ENCODE data around the gene AGAP1. TPM values are rescaled to one million over a fixed set of nuclear protein-coding genes. Genes with fewer than 3 reads are reported as not detected.
A peak's percentile ranks its signal among the peaks of the same experiment; 100 is the strongest.

Gene AGAP1
- total RNA-seq, 1 experiment from 2014 or later = 25.8 TPM

DNA sequence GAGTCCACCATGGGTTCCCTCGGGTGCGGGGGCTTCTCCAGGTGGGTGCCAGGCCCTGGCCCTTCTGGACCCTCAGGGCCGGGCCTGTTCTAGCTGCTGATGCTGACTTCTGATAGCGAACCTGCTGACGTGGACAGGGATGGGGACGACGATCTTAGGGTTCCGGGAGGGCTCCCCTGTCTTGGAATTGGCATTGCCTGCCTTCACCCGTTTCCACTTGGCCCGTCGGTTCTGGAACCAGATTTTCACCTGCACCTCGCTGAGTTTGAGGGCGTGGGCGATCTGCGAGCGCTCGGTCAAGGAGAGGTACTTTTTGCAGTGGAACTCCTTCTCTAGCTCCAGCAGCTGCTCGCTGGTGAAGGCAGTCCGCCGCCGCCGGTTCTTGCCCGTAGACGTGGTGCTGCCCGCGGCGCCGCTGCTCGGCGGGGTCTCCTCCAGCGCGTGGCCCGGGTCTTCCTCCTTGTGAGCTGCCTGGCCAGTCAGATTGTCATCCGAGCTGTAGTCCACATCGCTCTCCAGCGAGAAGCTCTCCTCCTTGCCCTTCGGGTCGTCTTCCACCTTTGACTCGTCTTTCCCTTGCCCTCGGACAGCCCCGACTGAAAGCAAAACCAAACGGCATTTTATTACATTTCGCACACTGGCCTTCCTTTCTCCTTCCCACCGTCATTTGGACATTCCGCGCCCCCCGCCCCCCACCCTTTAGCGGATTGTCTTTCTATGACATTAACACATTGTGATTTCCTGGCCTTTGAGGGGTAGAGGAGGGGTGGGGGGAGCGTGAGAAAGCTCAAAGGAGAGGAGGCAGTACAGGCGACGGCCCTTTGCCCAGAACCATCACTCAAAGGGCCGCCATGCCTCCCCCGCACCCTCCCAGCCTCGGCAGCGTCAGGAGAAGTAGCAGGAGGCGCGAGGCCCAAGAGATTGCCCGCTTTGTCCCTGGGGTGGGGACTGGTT is 672.3 kb downstream of the AGAP1 start:
- no peak overlapping the region for H4K8ac ChIP-seq (replicated peaks; ENCODE audit: insufficient read length, low read depth, low read length)
- H3K4ac ChIP-seq (ENCODE audit: low read depth, low read length) = no peak overlapping the region
- H3K14ac ChIP-seq (ENCODE audit: insufficient read depth, low read length) = no peak overlapping the region
- H3K27ac ChIP-seq (ENCODE audit: insufficient read length, low read depth, low read length) = no peak overlapping the region
- Mint-ChIP-seq H3K36me3 (ENCODE audit: insufficient read depth in 1 of 3, low read depth in 3 of 3) (peaks cover 0 to 2% (median 0%) of the 10 kb centered on the region in 3 experiments; a peak in 2 of 7 replicates), H3K4me1 (peaks cover 46 to 52% of the 10 kb centered on the region in 2 experiments), H3K9me3 (peaks cover 0 to 8% of the 10 kb centered on the region in 2 experiments; a peak in 2 of 5 replicates), H3K27ac (no peak overlapping the region), H3K4me3 (peak overlapping the region; percentile 5 to 81), H3K27me3 (ENCODE audit: low read depth) (peaks cover 93% of the 10 kb centered on the region)
- no peak overlapping the region for H2BK5ac ChIP-seq (ENCODE audit: insufficient read length, low read length)
- no peak overlapping the region for H2BK15ac ChIP-seq (ENCODE audit: low read depth, low read length)
- no peak overlapping the region for H3K23ac ChIP-seq (ENCODE audit: insufficient read length, low read depth, low read length)
- H4K20me1 ChIP-seq (ENCODE audit: control insufficient read depth, insufficient read depth, insufficient read length) = no peaks in the 10 kb centered on the region
- no peak overlapping the region for H2BK120ac ChIP-seq (ENCODE audit: low read depth, low read length, poor library complexity, severe bottlenecking)
- peaks cover 20% of the 10 kb centered on the region for H3K23me2 ChIP-seq (ENCODE audit: insufficient read length, low read depth, low read length, poor library complexity, severe bottlenecking)
- no peak overlapping the region for H3K56ac ChIP-seq (ENCODE audit: insufficient read length, low read depth, low read length)
- no peak overlapping the region for H2AK5ac ChIP-seq (ENCODE audit: insufficient read length, low read length)
- peak overlapping the region; percentile 64 for H3K4me2 ChIP-seq (ENCODE audit: insufficient read depth, insufficient read length, low read length)
- no peak overlapping the region for H3K9ac ChIP-seq (ENCODE audit: extremely low read depth, insufficient read length, low read length)
- H2BK12ac ChIP-seq (ENCODE audit: insufficient read length, low read depth, low read length) = no peak overlapping the region
- H2BK20ac ChIP-seq (ENCODE audit: low read depth, low read length, poor library complexity, severe bottlenecking) = no peak overlapping the region
- H3K79me2 ChIP-seq (ENCODE audit: insufficient read depth, low read length) = no peaks in the 10 kb centered on the region
- peak; percentile 65 for DNase-seq
- no peaks in the 10 kb centered on the region for H3K79me1 ChIP-seq (ENCODE audit: insufficient read depth, low read depth, low read length, poor library complexity, severe bottlenecking)
- no peak overlapping the region for H2AFZ ChIP-seq (ENCODE audit: low read length)
- TF ChIP-seq, protein P1, sequence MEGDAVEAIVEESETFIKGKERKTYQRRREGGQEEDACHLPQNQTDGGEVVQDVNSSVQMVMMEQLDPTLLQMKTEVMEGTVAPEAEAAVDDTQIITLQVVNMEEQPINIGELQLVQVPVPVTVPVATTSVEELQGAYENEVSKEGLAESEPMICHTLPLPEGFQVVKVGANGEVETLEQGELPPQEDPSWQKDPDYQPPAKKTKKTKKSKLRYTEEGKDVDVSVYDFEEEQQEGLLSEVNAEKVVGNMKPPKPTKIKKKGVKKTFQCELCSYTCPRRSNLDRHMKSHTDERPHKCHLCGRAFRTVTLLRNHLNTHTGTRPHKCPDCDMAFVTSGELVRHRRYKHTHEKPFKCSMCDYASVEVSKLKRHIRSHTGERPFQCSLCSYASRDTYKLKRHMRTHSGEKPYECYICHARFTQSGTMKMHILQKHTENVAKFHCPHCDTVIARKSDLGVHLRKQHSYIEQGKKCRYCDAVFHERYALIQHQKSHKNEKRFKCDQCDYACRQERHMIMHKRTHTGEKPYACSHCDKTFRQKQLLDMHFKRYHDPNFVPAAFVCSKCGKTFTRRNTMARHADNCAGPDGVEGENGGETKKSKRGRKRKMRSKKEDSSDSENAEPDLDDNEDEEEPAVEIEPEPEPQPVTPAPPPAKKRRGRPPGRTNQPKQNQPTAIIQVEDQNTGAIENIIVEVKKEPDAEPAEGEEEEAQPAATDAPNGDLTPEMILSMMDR (conservative IDR thresholded peaks at IDR 0.05) = no peak
- no peak overlapping the region for H3K18ac ChIP-seq (ENCODE audit: insufficient read length, low read depth, low read length)
- H4K91ac ChIP-seq (ENCODE audit: insufficient read length, low read depth, low read length) = no peak overlapping the region
- H3T11ph ChIP-seq (ENCODE audit: low read length) = no peak overlapping the region
- H3K9me3 ChIP-seq (ENCODE audit: control insufficient read depth, low read depth, low read length) = no peaks in the 10 kb centered on the region
- H3K4me1 ChIP-seq (ENCODE audit: insufficient read depth, low read length) = peaks cover 7% of the 10 kb centered on the region
- H3K27me3 ChIP-seq (ENCODE audit: insufficient read depth, low read length) = peaks cover 79% of the 10 kb centered on the region
- no CpG with 5 or more reads among the region's 58 CpGs for whole genome bisulfite sequencing (ENCODE audit: extremely low coverage, insufficient read length, low lambda C conversion rate)
- no peak overlapping the region for H4K5ac ChIP-seq (ENCODE audit: insufficient read length, low read depth, low read length)

All from H9 (cell line).